Neural progenitor cell (in vitro differentiated cells): Measurements from ENCODE around the gene SIRT5.

Source experiments
- CTCF ChIP-seq: fragments of 200-600 bp; sonication (generic); IDR thresholded peaks from 2 replicates; pipeline ENCODE4 v1.5.1; 2017; ENCODE audit warnings: antibody characterized with exemption, mild to moderate bottlenecking
- EZH2phosphoT487 ChIP-seq: fragments of 200-600 bp; sonication (generic); IDR thresholded peaks from 2 replicates; pipeline ENCODE4 v1.6.1; 2017; ENCODE audit warnings: antibody characterized with exemption

- TF ChIP-seq CTCF: no peak
- no peak for TF ChIP-seq EZH2phosphoT487
These were observed 64.2 kb downstream of the SIRT5 start for GRCh38 chr6:13638626-13639025.
